CD4-positive, alpha-beta T cell treated with Interleukin-10 for 1 hour (primary cell): Measurements from ENCODE around the gene DCUN1D4.
"Not testable (repeated sequence)": the region's sequence is repeated elsewhere in the genome, so short reads cannot be mapped to it uniquely, and the experiment has no call there.

Experiments
- DNase-seq: peaks from one replicate; pipeline ENCODE4 v3.0.0-alpha.2; 2020

The DCUN1D4 gene

GRCh38 chr4:51895816-51896408 lies 53.0 kb downstream of the DCUN1D4 start:
- DNase-seq = peak; percentile 58

GRCh38 chr4:51901363-51901762 lies 58.4 kb downstream of the DCUN1D4 start:
- no peak for DNase-seq

- DNase-seq = peak; percentile 2
Observed at GRCh38 chr4:51906167-51906958, 63.4 kb downstream of the DCUN1D4 start.

GRCh38 chr4:51907006-51907669 lies 64.2 kb downstream of the DCUN1D4 start:
- no peak for DNase-seq

- no peak for DNase-seq
Observed at GRCh38 chr4:51909236-51909703, 66.3 kb downstream of the DCUN1D4 start.

GRCh38 chr4:51918251-51918650 lies 75.3 kb downstream of the DCUN1D4 start:
- no peak for DNase-seq

- no peak for DNase-seq
Observed at GRCh38 chr4:51923343-51923742, 80.4 kb downstream of the DCUN1D4 start.

- no peak for DNase-seq
Observed at GRCh38 chr4:51925307-51925706, 82.4 kb downstream of the DCUN1D4 start.

- no peak for DNase-seq
Observed at GRCh38 chr4:51930557-51930956, 87.6 kb downstream of the DCUN1D4 start.

GRCh38 chr4:51931461-51931860 lies 88.5 kb downstream of the DCUN1D4 start:
- no peak for DNase-seq

- DNase-seq = no peak
Observed at GRCh38 chr4:51932261-51932660, 89.3 kb downstream of the DCUN1D4 start.

GRCh38 chr4:51932684-51933083 lies 89.7 kb downstream of the DCUN1D4 start:
- DNase-seq = no peak

- DNase-seq = not testable (repeated sequence)
Observed at GRCh38 chr4:51940460-51940859, 97.5 kb downstream of the DCUN1D4 start.

- no peak for DNase-seq
Observed at GRCh38 chr4:51942108-51942832, 99.3 kb downstream of the DCUN1D4 start.

- no peak for DNase-seq
Observed at GRCh38 chr4:51942833-51943215, 99.9 kb downstream of the DCUN1D4 start.

- no peak for DNase-seq
Observed at GRCh38 chr4:51943221-51943620, 100.3 kb downstream of the DCUN1D4 start.

GRCh38 chr4:51958199-51958968 lies 115.4 kb downstream of the DCUN1D4 start:
- no peak for DNase-seq

GRCh38 chr4:51960486-51960885 lies 117.5 kb downstream of the DCUN1D4 start:
- DNase-seq = no peak

GRCh38 chr4:51963841-51964517 lies 121.0 kb downstream of the DCUN1D4 start:
- DNase-seq = no peak

- no peak for DNase-seq
Observed at GRCh38 chr4:51965862-51966261, 122.9 kb downstream of the DCUN1D4 start.
